ENCODE results near the gene LPAR3.
A peak's percentile ranks its signal among the peaks of the same experiment; 100 is the strongest.

LPAR3 gene

DNA sequence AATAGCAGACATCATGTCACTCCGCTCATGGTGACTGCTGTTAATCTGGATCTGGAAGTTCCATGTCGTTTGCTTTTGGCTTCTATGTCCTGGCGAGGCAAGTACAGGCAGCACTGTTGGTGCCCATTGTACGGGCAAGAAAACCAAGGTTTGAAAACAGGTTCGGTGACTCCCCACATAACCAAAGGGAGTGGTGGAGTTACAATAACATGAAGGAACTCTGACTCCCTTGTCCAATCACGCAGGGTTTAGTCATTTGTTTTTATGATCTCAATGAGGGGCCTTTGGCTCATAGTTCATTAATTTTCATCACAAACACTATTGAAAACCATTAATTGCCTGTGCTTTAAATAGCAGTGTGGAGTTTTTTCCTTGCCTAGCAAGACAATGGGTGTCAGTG, 119.8 kb downstream of the LPAR3 start:
- Histone ChIP-seq H3F3A (ENCODE audit: insufficient read depth) (no peaks in the 10 kb centered on the region), H3K27ac (ENCODE audit: low read depth, low read length) (no peak overlapping the region), H3K9me3 (ENCODE audit: insufficient read depth, low read length) (no peaks in the 10 kb centered on the region), H3K27me3 (ENCODE audit: low read length) (no peaks in the 10 kb centered on the region), H4K20me1 (ENCODE audit: low read depth, low read length) (no peaks in the 10 kb centered on the region), H2AFZ (ENCODE audit: low read depth, low read length, severe bottlenecking) (no peak overlapping the region), H3K36me3 (ENCODE audit: low read length) (no peaks in the 10 kb centered on the region), H3K4me3 (ENCODE audit: insufficient read depth, low read length, poor library complexity, severe bottlenecking) (no peak overlapping the region), H3K9ac (ENCODE audit: low read length) (no peak overlapping the region), H3K9me2 (replicated peaks; ENCODE audit: insufficient read depth, low read length) (no peaks in the 10 kb centered on the region), H3K4me2 (ENCODE audit: low read depth, low read length, poor library complexity, severe bottlenecking) (no peak overlapping the region), H3K79me2 (ENCODE audit: insufficient read depth, low read length) (no peaks in the 10 kb centered on the region)
- TF ChIP-seq EZH2phosphoT487 (conservative IDR thresholded peaks at IDR 0.05; ENCODE audit: low read length) = no peak
- TF ChIP-seq, protein P1, sequence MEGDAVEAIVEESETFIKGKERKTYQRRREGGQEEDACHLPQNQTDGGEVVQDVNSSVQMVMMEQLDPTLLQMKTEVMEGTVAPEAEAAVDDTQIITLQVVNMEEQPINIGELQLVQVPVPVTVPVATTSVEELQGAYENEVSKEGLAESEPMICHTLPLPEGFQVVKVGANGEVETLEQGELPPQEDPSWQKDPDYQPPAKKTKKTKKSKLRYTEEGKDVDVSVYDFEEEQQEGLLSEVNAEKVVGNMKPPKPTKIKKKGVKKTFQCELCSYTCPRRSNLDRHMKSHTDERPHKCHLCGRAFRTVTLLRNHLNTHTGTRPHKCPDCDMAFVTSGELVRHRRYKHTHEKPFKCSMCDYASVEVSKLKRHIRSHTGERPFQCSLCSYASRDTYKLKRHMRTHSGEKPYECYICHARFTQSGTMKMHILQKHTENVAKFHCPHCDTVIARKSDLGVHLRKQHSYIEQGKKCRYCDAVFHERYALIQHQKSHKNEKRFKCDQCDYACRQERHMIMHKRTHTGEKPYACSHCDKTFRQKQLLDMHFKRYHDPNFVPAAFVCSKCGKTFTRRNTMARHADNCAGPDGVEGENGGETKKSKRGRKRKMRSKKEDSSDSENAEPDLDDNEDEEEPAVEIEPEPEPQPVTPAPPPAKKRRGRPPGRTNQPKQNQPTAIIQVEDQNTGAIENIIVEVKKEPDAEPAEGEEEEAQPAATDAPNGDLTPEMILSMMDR (IDR thresholded peaks at IDR 0.05; ENCODE audit: insufficient read depth, low read length, poor library complexity, severe bottlenecking) = no peak

DNA sequence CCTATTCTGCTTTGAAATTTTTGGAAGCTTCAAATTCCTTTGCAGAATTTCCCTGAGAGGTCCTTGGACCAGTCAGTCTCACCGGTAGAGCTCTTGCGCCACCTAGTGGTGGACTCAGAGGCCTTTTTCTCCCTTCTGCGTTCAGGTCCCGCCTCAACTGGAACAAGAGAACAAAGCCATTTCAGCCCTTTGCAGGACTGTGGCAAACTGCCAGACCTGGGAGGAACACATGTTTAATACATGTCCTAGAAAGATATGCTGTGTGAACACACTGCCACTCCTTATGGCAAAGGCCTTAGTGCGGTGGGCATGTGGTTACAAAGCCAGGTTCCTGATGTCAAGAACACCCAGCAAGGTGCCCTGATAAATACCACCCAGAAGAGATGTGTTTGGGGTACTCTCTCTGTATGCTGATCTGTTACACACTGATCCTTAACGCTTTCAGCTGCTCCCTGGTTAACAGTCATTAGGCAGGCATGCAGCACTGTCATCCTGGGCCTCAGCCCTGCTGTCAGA, 120.5 kb downstream of the LPAR3 start:
- TF ChIP-seq, protein P1 (IDR thresholded peaks at IDR 0.05; ENCODE audit: insufficient read depth, low read length, poor library complexity, severe bottlenecking) = peak; percentile 85
- no peak for TF ChIP-seq EZH2phosphoT487 (conservative IDR thresholded peaks at IDR 0.05; ENCODE audit: low read length)
- H3K79me2 ChIP-seq (ENCODE audit: insufficient read depth, low read length) = no peaks in the 10 kb centered on the region
- H3K36me3 ChIP-seq (ENCODE audit: low read length) = no peaks in the 10 kb centered on the region
- H4K20me1 ChIP-seq (ENCODE audit: low read depth, low read length) = no peaks in the 10 kb centered on the region
- H3K9me3 ChIP-seq (ENCODE audit: insufficient read depth, low read length) = no peaks in the 10 kb centered on the region
- no peaks in the 10 kb centered on the region for H3F3A ChIP-seq (ENCODE audit: insufficient read depth)
- no peak overlapping the region for H2AFZ ChIP-seq (ENCODE audit: low read depth, low read length, severe bottlenecking)
- H3K27ac ChIP-seq (ENCODE audit: low read depth, low read length) = no peak overlapping the region
- H3K4me2 ChIP-seq (ENCODE audit: low read depth, low read length, poor library complexity, severe bottlenecking) = no peak overlapping the region
- no peak overlapping the region for H3K4me3 ChIP-seq (ENCODE audit: insufficient read depth, low read length, poor library complexity, severe bottlenecking)
- H3K9ac ChIP-seq (ENCODE audit: low read length) = no peak overlapping the region
- no peaks in the 10 kb centered on the region for H3K9me2 ChIP-seq (replicated peaks; ENCODE audit: insufficient read depth, low read length)
- no peaks in the 10 kb centered on the region for H3K27me3 ChIP-seq (ENCODE audit: low read length)

DNA sequence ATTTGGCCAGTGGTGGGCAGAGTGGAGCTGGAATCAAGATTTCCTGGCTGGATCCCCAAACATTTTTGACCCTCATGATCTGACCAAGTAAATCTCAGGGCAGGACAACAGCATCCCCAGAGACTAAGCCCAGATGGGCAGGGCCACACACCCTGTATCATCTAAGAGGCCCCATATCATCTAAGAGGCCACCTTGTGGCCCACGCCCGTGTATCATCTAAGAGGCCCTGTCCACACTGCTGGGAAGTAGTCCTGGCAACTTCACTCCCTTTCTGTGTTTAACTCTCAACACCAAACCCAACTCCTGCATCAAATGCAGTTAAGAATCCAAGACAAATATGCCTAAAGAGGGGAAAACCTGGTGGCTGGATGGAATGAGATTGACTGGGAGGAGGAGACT, 121.1 kb downstream of the LPAR3 start:
- Histone ChIP-seq H3K27ac (ENCODE audit: low read depth, low read length) (no peak overlapping the region), H3K9me2 (replicated peaks; ENCODE audit: insufficient read depth, low read length) (no peaks in the 10 kb centered on the region), H3K36me3 (ENCODE audit: low read length) (no peaks in the 10 kb centered on the region), H3K79me2 (ENCODE audit: insufficient read depth, low read length) (no peaks in the 10 kb centered on the region), H3K4me3 (ENCODE audit: insufficient read depth, low read length, poor library complexity, severe bottlenecking) (no peak overlapping the region), H2AFZ (ENCODE audit: low read depth, low read length, severe bottlenecking) (no peak overlapping the region), H3K27me3 (ENCODE audit: low read length) (no peaks in the 10 kb centered on the region), H4K20me1 (ENCODE audit: low read depth, low read length) (no peaks in the 10 kb centered on the region), H3K9ac (ENCODE audit: low read length) (no peak overlapping the region), H3K9me3 (ENCODE audit: insufficient read depth, low read length) (no peaks in the 10 kb centered on the region), H3K4me2 (ENCODE audit: low read depth, low read length, poor library complexity, severe bottlenecking) (no peak overlapping the region), H3F3A (ENCODE audit: insufficient read depth) (no peaks in the 10 kb centered on the region)
- no peak for TF ChIP-seq EZH2phosphoT487 (conservative IDR thresholded peaks at IDR 0.05; ENCODE audit: low read length)
- TF ChIP-seq, protein P1 (IDR thresholded peaks at IDR 0.05; ENCODE audit: insufficient read depth, low read length, poor library complexity, severe bottlenecking) = no peak

All from SU-DHL-6 (cell line).